Osteoblast (primary cell): ENCODE results near the gene ARHGAP12. TPM values are rescaled to one million over a fixed set of nuclear protein-coding genes. Genes with fewer than 3 reads are reported as not detected.

Source experiments
- DNase-seq: peaks from one replicate; pipeline ENCODE4 v3.0.0; 2011; ENCODE audit warnings: low spot score, mixed read lengths; ENCODE audit not compliant: insufficient read length; ENCODE audit errors: missing footprints
- H2AFZ ChIP-seq: 2 replicates; pipeline ENCODE4 v1.6.0; 2011; ENCODE audit warnings: mild to moderate bottlenecking, low read length
- H3K27ac ChIP-seq: 2 replicates; pipeline ENCODE4 v1.5.1; 2011; ENCODE audit warnings: mild to moderate bottlenecking, low read depth, low read length, moderate library complexity
- H3K27me3 ChIP-seq: 2 replicates; pipeline ENCODE4 v1.6.0; 2012; ENCODE audit warnings: mild to moderate bottlenecking, control low read depth, inconsistent platforms, low read length, moderate library complexity; ENCODE audit not compliant: insufficient read depth
- H3K36me3 ChIP-seq: 2 replicates; pipeline ENCODE4 v1.5.1; 2011; ENCODE audit warnings: mild to moderate bottlenecking, low read length, control low read depth, moderate library complexity; ENCODE audit not compliant: insufficient read depth
- H3K4me1 ChIP-seq: 2 replicates; pipeline ENCODE4 v1.5.1; 2011; ENCODE audit warnings: mild to moderate bottlenecking, low read length, control low read depth, moderate library complexity; ENCODE audit not compliant: insufficient read depth
- H3K4me2 ChIP-seq: 2 replicates; pipeline ENCODE4 v1.6.0; 2011; ENCODE audit warnings: mild to moderate bottlenecking, low read length; ENCODE audit not compliant: insufficient read depth
- H3K4me3 ChIP-seq: fragments of 200-600 bp; sonication (generic); 3 replicates; pipeline ENCODE4 v1.5.1; 2012; ENCODE audit warnings: mild to moderate bottlenecking, low read length, inconsistent platforms; ENCODE audit not compliant: insufficient read depth
- H3K79me2 ChIP-seq: 2 replicates; pipeline ENCODE4 v1.6.0; 2012; ENCODE audit warnings: mild to moderate bottlenecking, low read length, control low read depth, inconsistent platforms; ENCODE audit not compliant: insufficient read depth
- H3K9me3 ChIP-seq: 2 replicates; pipeline ENCODE4 v1.5.1; 2011; ENCODE audit warnings: low read depth, low read length, control low read depth
- H4K20me1 ChIP-seq: 2 replicates; pipeline ENCODE4 v1.6.0; 2012; ENCODE audit warnings: mild to moderate bottlenecking, low read length, control low read depth; ENCODE audit not compliant: insufficient read depth
- CTCF ChIP-seq: IDR thresholded peaks from 2 replicates; pipeline ENCODE4 v1.5.1; 2011; ENCODE audit warnings: mild to moderate bottlenecking, low read depth, low read length, moderate library complexity; ENCODE audit errors: extremely low read depth
- small RNA-seq: library from RNA; depleted of rRNA; stranded (forward); fragments of <200 nt; gene quantifications from one replicate; pipeline ENCODE3, GENCODE V24; 2012
- total RNA-seq: library from RNA; depleted of rRNA; stranded (reverse); fragments of >200 nt; gene quantifications from 2 replicates; pipeline ENCODE4 v1.2.3, GENCODE V29; 2012

The ARHGAP12 gene
- total RNA-seq, 1 donor: 76.0 TPM

GRCh38 chr10:31757831-31758230 lies 170.8 kb downstream of the ARHGAP12 start:
- H3K4me3 ChIP-seq: no peak overlapping the region
- H3K27me3 ChIP-seq: no peaks in the 10 kb centered on the region
- H3K4me2 ChIP-seq: no peak overlapping the region
- H3K79me2 ChIP-seq: no peaks in the 10 kb centered on the region
- no peaks in the 10 kb centered on the region for H3K9me3 ChIP-seq
- TF ChIP-seq CTCF: no peak
- H4K20me1 ChIP-seq: no peaks in the 10 kb centered on the region
- no peak overlapping the region for H3K27ac ChIP-seq
- peaks cover 20% of the 10 kb centered on the region for H3K4me1 ChIP-seq
- no peak for DNase-seq
- no peak overlapping the region for H2AFZ ChIP-seq
- no peaks in the 10 kb centered on the region for H3K36me3 ChIP-seq

DNA sequence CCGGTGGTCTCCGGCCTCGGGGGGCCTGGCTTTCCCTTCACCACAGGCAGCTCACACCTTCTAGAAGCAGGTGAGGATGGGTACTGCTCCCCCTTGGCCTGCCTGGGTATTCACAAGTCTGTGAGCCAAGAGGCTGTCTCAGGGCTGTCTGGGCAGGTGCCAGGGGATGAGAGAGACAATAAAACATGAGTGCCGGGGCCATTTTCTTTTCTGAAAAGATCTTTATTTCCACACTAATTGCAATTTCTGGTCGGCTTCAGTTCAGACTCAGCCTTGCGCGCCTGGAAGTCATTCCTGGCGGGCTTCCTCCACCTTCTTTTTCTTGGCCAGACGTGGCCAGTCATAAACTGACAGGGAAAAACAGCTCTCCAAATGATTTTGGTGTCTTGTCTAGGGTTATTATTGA lies 171.2 kb downstream of the ARHGAP12 start:
- H3K79me2 ChIP-seq: no peaks in the 10 kb centered on the region
- TF ChIP-seq CTCF: no peak
- H2AFZ ChIP-seq: no peak overlapping the region
- peak; percentile 55 for DNase-seq
- no peaks in the 10 kb centered on the region for H4K20me1 ChIP-seq
- H3K4me1 ChIP-seq: peaks cover 20% of the 10 kb centered on the region
- H3K36me3 ChIP-seq: no peaks in the 10 kb centered on the region
- H3K4me3 ChIP-seq: no peak overlapping the region
- no peaks in the 10 kb centered on the region for H3K9me3 ChIP-seq
- no peaks in the 10 kb centered on the region for H3K27me3 ChIP-seq
- no peak overlapping the region for H3K4me2 ChIP-seq
- H3K27ac ChIP-seq: no peak overlapping the region

DNA sequence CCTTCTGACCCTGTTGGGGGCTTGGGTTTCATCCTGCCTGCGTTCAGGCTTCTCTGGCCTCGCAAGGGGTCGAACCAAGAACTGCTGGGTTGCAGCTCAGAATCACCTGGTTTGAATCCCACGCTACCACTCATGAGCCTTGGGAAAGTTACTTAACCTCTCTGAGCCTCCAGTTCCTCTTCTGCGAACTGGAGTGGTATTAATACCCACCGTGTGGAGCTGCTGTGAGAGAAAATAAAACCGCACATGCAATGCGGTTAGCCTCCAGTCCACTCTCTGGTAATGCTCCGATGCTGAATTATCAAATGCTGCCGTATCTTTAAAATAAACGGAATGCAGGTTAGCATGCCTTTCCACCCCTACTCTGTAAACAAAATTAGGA lies 171.9 kb downstream of the ARHGAP12 start:
- Histone ChIP-seq H3K4me1 (peaks cover 20% of the 10 kb centered on the region), H3K4me3 (no peak overlapping the region), H2AFZ (no peak overlapping the region), H3K36me3 (no peaks in the 10 kb centered on the region), H3K79me2 (no peaks in the 10 kb centered on the region), H3K27me3 (no peaks in the 10 kb centered on the region), H3K4me2 (no peak overlapping the region), H3K27ac (no peak overlapping the region), H4K20me1 (no peaks in the 10 kb centered on the region), H3K9me3 (no peaks in the 10 kb centered on the region)
- no peak for DNase-seq
- TF ChIP-seq CTCF: no peak

DNA sequence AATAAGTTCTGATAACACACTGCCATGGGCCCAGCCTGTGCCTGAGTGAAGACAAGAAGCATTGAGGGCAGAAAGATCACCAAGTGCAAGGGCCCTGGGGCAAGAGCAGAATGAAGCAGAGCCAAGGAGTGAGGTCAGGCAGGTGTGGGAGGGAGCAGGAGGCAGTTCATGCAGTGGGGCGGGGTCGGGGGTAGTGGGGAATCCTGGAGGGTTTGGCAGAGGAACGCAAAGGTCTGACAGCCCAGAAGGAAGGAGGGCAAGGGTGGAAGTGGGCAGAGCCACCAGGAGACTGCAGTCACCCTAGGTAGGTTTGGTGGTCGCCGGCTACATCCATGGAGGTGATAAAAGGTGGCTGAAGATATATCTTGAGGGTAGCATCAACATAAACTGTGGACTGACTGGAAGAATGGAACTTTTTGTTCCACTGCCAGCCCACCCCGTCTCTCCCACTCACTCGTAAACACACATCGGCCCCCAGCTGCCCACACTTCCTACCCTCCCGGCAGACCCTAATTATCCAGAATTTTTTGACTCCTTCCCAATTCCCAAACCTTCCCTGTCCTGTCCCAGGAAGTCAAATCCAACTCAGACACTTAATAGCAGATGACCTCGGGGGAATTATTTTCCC lies 172.4 kb downstream of the ARHGAP12 start:
- no peak for DNase-seq
- H3K27me3 ChIP-seq: no peaks in the 10 kb centered on the region

More for the DNA sequence above, 172.4 kb downstream of the ARHGAP12 start:
- no peaks in the 10 kb centered on the region for H3K36me3 ChIP-seq
- H3K27ac ChIP-seq: no peak overlapping the region
- H3K4me2 ChIP-seq: no peak overlapping the region
- no peak overlapping the region for H2AFZ ChIP-seq
- TF ChIP-seq CTCF: no peak
- H3K4me3 ChIP-seq: no peak overlapping the region
- H3K79me2 ChIP-seq: no peaks in the 10 kb centered on the region
- H4K20me1 ChIP-seq: no peaks in the 10 kb centered on the region
- no peaks in the 10 kb centered on the region for H3K9me3 ChIP-seq
- H3K4me1 ChIP-seq: peaks cover 20% of the 10 kb centered on the region

Small RNA genes within 50 kb of the gene (small RNA-seq; reads per million reads assigned to genes)
- not detected for gene RF00019

Other genes with a start within 250 kb of the ARHGAP12 start
- gene KIF5B, start 127.6 kb upstream of the ARHGAP12 start, total RNA-seq: 110 and 128 TPM in 2 replicates